T-helper 1 cell treated with Interleukin-12 subunit alpha and Interleukin-12 subunit beta and Interleukin-4 antibody, amounts not matched to agents 30 μg/mL and 1 μg/mL, for 36 hours (primary cell): ENCODE results near the gene CACNB2.

Experiments
- H3K27ac Mint-ChIP-seq: one replicate; pipeline ENCODE4 v1.8.0; 2021; ENCODE audit warnings: mild to moderate bottlenecking, mixed read lengths
- H3K27me3 Mint-ChIP-seq: one replicate; pipeline ENCODE4 v1.8.0; 2021; ENCODE audit warnings: low read depth, mixed read lengths
- H3K36me3 Mint-ChIP-seq: one replicate; pipeline ENCODE4 v1.8.0; 2021; ENCODE audit warnings: low read depth, mixed read lengths
- H3K4me1 Mint-ChIP-seq: one replicate; pipeline ENCODE4 v1.8.0; 2021; ENCODE audit warnings: low read depth, mixed read lengths
- H3K4me3 Mint-ChIP-seq: one replicate; pipeline ENCODE4 v1.8.0; 2021; ENCODE audit warnings: mild to moderate bottlenecking, moderate library complexity, mixed read lengths
- H3K9me3 Mint-ChIP-seq: one replicate; pipeline ENCODE4 v1.8.0; 2021; ENCODE audit warnings: mixed read lengths

Gene CACNB2

GRCh38 chr10:18254086-18254485, 113.9 kb downstream of the CACNB2 start:
- H3K4me1 Mint-ChIP-seq, result no peaks in the 10 kb centered on the region
- H3K9me3 Mint-ChIP-seq, result no peaks in the 10 kb centered on the region
- H3K27ac Mint-ChIP-seq, result no peak overlapping the region
- no peaks in the 10 kb centered on the region for H3K36me3 Mint-ChIP-seq
- no peak overlapping the region for H3K4me3 Mint-ChIP-seq
- H3K27me3 Mint-ChIP-seq, result no peaks in the 10 kb centered on the region

- Mint-ChIP-seq H3K4me3 (no peak overlapping the region), H3K9me3 (no peaks in the 10 kb centered on the region), H3K27ac (no peak overlapping the region), H3K36me3 (no peaks in the 10 kb centered on the region), H3K27me3 (no peaks in the 10 kb centered on the region), H3K4me1 (no peaks in the 10 kb centered on the region)
These were observed 114.5 kb downstream of the CACNB2 start for GRCh38 chr10:18254692-18255091.

- Mint-ChIP-seq H3K36me3 (no peaks in the 10 kb centered on the region), H3K27ac (no peak overlapping the region), H3K27me3 (no peaks in the 10 kb centered on the region), H3K4me3 (no peak overlapping the region), H3K4me1 (no peaks in the 10 kb centered on the region), H3K9me3 (no peaks in the 10 kb centered on the region)
These were observed 120.2 kb downstream of the CACNB2 start for GRCh38 chr10:18260310-18260922.

DNA sequence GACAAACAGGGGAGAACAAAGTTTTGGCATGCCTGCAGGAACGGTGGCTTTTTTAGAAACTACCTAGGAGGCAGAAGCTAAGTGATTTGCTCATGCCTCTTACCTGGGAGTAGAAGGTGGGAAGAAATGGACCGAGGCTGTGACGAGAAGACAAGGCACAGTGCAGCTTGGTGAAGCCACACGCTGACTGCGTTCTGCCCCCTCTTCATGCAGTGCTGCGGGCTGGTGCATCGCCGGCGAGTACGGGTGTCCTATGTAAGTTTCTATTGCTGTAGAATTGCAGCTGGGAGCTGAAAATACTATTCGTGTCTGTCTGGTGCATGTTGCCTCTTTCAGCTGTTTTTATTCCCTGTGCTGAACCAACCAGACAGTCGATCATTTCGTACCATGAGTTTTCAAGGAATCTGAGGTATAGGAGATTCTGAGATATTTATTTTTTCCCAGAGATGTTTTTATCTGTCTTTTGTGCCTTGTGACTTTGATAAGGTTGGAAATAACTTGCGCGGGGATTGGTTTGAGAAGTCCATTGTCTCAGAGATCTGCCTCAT, 120.9 kb downstream of the CACNB2 start:
- H3K36me3 Mint-ChIP-seq, result no peaks in the 10 kb centered on the region
- H3K27ac Mint-ChIP-seq, result no peak overlapping the region
- no peaks in the 10 kb centered on the region for H3K27me3 Mint-ChIP-seq
- no peaks in the 10 kb centered on the region for H3K4me1 Mint-ChIP-seq
- H3K4me3 Mint-ChIP-seq, result no peak overlapping the region
- H3K9me3 Mint-ChIP-seq, result no peaks in the 10 kb centered on the region

- Mint-ChIP-seq H3K36me3 (no peaks in the 10 kb centered on the region), H3K27ac (no peak overlapping the region), H3K4me1 (no peaks in the 10 kb centered on the region), H3K4me3 (no peak overlapping the region), H3K27me3 (no peaks in the 10 kb centered on the region), H3K9me3 (no peaks in the 10 kb centered on the region)
These were observed 121.6 kb downstream of the CACNB2 start for GRCh38 chr10:18261768-18262231.

GRCh38 chr10:18264466-18265050, 124.3 kb downstream of the CACNB2 start:
- Mint-ChIP-seq H3K4me1 (no peaks in the 10 kb centered on the region), H3K36me3 (no peaks in the 10 kb centered on the region), H3K4me3 (no peak overlapping the region), H3K9me3 (no peaks in the 10 kb centered on the region), H3K27ac (no peak overlapping the region), H3K27me3 (no peaks in the 10 kb centered on the region)

DNA sequence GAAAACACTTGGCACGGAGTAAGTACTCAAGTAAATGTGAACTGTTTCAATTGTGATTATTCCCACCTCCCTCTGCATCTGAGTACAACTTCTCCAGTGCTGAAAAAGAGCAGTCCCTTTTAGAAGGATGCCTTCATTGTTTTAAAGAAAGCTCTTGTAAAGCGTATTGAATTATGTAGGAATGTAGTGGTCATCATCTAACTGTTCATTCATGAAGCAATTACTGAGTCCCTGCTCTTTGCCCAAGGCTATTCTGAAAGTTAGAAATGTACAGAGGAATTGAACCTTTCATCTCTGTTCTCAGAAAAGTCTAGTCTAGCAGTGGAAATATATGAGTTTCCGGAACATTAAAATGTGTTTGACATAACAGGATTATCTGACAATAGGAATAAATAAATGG, 127.8 kb downstream of the CACNB2 start:
- no peaks in the 10 kb centered on the region for H3K4me1 Mint-ChIP-seq
- no peak overlapping the region for H3K27ac Mint-ChIP-seq
- H3K9me3 Mint-ChIP-seq, result no peaks in the 10 kb centered on the region
- H3K27me3 Mint-ChIP-seq, result no peaks in the 10 kb centered on the region
- no peaks in the 10 kb centered on the region for H3K36me3 Mint-ChIP-seq
- no peak overlapping the region for H3K4me3 Mint-ChIP-seq

- Mint-ChIP-seq H3K36me3 (no peaks in the 10 kb centered on the region), H3K4me3 (no peak overlapping the region), H3K4me1 (no peaks in the 10 kb centered on the region), H3K9me3 (no peaks in the 10 kb centered on the region), H3K27me3 (no peaks in the 10 kb centered on the region), H3K27ac (no peak overlapping the region)
These were observed 131.3 kb downstream of the CACNB2 start for GRCh38 chr10:18271491-18271890.

GRCh38 chr10:18273039-18273438, 132.8 kb downstream of the CACNB2 start:
- Mint-ChIP-seq H3K4me1 (no peaks in the 10 kb centered on the region), H3K36me3 (no peaks in the 10 kb centered on the region), H3K9me3 (no peaks in the 10 kb centered on the region), H3K27me3 (no peaks in the 10 kb centered on the region), H3K4me3 (no peak overlapping the region), H3K27ac (no peak overlapping the region)

DNA sequence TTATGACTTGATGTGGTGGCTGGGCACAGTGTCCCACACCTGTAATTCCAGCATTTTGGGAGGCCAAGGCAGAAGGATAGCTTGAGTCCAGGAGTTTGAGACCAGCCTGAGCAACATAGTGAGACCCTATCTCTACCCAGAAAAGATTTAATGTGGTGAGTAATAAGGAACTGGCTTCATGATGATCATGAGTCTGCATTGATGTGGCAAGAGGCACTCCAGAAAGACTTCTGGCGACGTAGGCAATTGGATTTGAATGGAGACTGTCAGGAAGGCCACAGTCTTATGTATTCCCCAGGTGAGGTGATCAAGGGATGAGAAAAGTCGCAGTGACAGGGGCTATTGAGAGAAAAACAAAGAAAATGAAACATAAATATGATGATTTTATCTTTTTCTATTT, 138.0 kb downstream of the CACNB2 start:
- H3K4me1 Mint-ChIP-seq, result no peaks in the 10 kb centered on the region

GRCh38 chr10:18279173-18279572, 138.9 kb downstream of the CACNB2 start:
- H3K36me3 Mint-ChIP-seq, result no peaks in the 10 kb centered on the region
- no peaks in the 10 kb centered on the region for H3K27me3 Mint-ChIP-seq
- no peaks in the 10 kb centered on the region for H3K4me1 Mint-ChIP-seq
- no peak overlapping the region for H3K27ac Mint-ChIP-seq
- H3K4me3 Mint-ChIP-seq, result no peak overlapping the region
- H3K9me3 Mint-ChIP-seq, result no peaks in the 10 kb centered on the region

More for the DNA sequence above, 138.0 kb downstream of the CACNB2 start:
- Mint-ChIP-seq H3K4me3 (no peak overlapping the region), H3K27ac (no peak overlapping the region), H3K36me3 (no peaks in the 10 kb centered on the region), H3K27me3 (no peaks in the 10 kb centered on the region), H3K9me3 (no peaks in the 10 kb centered on the region)

- Mint-ChIP-seq H3K9me3 (no peaks in the 10 kb centered on the region), H3K27ac (no peak overlapping the region), H3K27me3 (no peaks in the 10 kb centered on the region), H3K4me1 (no peaks in the 10 kb centered on the region), H3K4me3 (no peak overlapping the region), H3K36me3 (no peaks in the 10 kb centered on the region)
These were observed 141.9 kb downstream of the CACNB2 start for GRCh38 chr10:18282094-18282493.

DNA sequence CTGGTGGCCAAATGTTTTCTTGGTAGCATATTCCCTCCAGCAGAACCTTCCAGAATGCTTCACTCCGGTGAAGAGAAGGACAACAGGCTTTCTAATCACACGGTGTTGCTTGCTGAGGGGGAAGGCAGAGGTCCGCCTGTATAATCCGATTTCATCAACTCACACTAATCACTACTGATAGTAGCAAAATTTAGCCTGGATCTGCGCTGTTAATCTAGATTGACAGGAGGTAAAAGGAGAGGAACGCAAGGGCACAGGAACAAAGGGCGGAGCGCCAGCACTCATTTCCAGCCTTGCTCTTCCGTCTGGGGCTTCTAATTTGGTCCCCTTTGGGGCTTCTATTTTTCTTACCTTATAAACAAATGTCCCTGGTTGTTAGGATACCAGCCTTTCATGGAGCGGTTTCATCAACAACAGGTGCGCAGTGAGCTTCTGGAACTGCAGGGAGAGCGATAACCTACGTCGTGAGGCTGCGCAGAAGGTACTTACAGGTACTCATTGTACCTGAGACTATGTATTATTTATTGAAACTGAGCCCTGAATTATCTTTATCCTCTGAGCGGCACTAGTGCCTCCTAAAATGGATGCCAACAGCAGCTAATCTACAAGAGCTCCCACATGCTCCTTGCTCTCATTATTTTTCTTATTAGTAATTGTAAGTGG, 150.6 kb downstream of the CACNB2 start:
- Mint-ChIP-seq H3K9me3 (no peaks in the 10 kb centered on the region), H3K4me1 (no peaks in the 10 kb centered on the region), H3K27ac (no peak overlapping the region), H3K27me3 (no peaks in the 10 kb centered on the region), H3K36me3 (no peaks in the 10 kb centered on the region), H3K4me3 (no peak overlapping the region)

GRCh38 chr10:18293536-18294510, 153.6 kb downstream of the CACNB2 start:
- Mint-ChIP-seq H3K27ac (no peak overlapping the region), H3K36me3 (no peaks in the 10 kb centered on the region), H3K4me3 (no peak overlapping the region), H3K9me3 (no peaks in the 10 kb centered on the region), H3K27me3 (no peaks in the 10 kb centered on the region), H3K4me1 (no peaks in the 10 kb centered on the region)
